GM12878 (cell line): ENCODE measurements around the gene TMEM214. TPM values are rescaled to one million over a fixed set of nuclear protein-coding genes. Genes with fewer than 3 reads are reported as not detected.

Source experiments
- ATAC-seq: fragments of 200-7000 bp; cut with Tn5 transposase; 3 replicates; pipeline ENCODE4 v1.9.1; 2020; ENCODE audit warnings: mild to moderate bottlenecking, moderate library complexity
- BruUV-seq: library from RNA; stranded (reverse); fragments of 400-500 nt; replicated peaks from 2 replicates; lab custom pipeline; 2021; lab: Mats Ljungman, UMichigan
- CTCF ChIA-PET: fragments of 300-600 bp; sonication (Branson Sonifier 250); formaldehyde crosslinking; extraction: SDS; loops from one replicate; lab custom pipeline; 2021; ENCODE audit warnings: inconsistent platforms; lab: Yijun Ruan, JAX
- POLR2A ChIA-PET: fragments of 350-600 bp; formaldehyde crosslinking; extraction: SDS; loops from one replicate; lab custom pipeline; 2021; ENCODE audit warnings: inconsistent platforms; lab: Charles Lee
- RAD21 ChIA-PET: fragments of 300-600 bp; sonication (Branson Sonifier 250); formaldehyde crosslinking; loops from one replicate; lab custom pipeline; 2023; ENCODE audit warnings: antibody characterized with exemption; ENCODE audit not compliant: unreplicated experiment; lab: Charles Lee
- SMC1A ChIA-PET: fragments of 300-600 bp; sonication (Branson Sonifier 250); formaldehyde crosslinking; loops from one replicate; lab custom pipeline; 2023; ENCODE audit not compliant: unreplicated experiment, uncharacterized antibody; lab: Charles Lee
- DNase-seq: peaks from one replicate; pipeline ENCODE4 v3.0.0-alpha.2; 2011; ENCODE audit warnings: low read depth, low spot score
- FAIRE-seq: peaks from 3 replicates; lab custom pipeline; 2011; peaks lifted over from hg19 to GRCh38; lab: Jason Lieb, UNC
- H2AFZ ChIP-seq: 2 replicates; pipeline ENCODE4 v1.6.0; 2011; ENCODE audit warnings: low read depth, low read length, control low read depth; ENCODE audit not compliant: control insufficient read depth
- H3K27ac ChIP-seq: 2 replicates; pipeline ENCODE4 v1.5.1; 2011; ENCODE audit warnings: control low read depth; ENCODE audit not compliant: control insufficient read depth, insufficient read depth
- H3K27me3 ChIP-seq, 2 experiments: replicated peaks in 1 of 2; 2 replicates each; pipeline versions ENCODE4 v1.6.0 to v1.6.1; 2011; ENCODE audit warnings: low read length in 1 of 2; ENCODE audit not compliant: control insufficient read depth in 2 of 2, insufficient read depth in 2 of 2
- H3K36me3 ChIP-seq, 2 experiments: 2 replicates each; pipeline ENCODE4 v1.5.1; 2011; ENCODE audit warnings: low read length in 1 of 2; ENCODE audit not compliant: control insufficient read depth in 2 of 2, insufficient read depth in 2 of 2
- H3K4me1 ChIP-seq: 2 replicates; pipeline ENCODE4 v1.6.1; 2011; ENCODE audit warnings: mild to moderate bottlenecking, low read length, moderate library complexity, mixed read lengths; ENCODE audit not compliant: control insufficient read depth, insufficient read depth
- H3K4me2 ChIP-seq: 2 replicates; pipeline ENCODE4 v1.6.0; 2011; ENCODE audit warnings: control low read depth; ENCODE audit not compliant: control insufficient read depth, insufficient read depth
- H3K4me3 ChIP-seq: fragments of 200-600 bp; sonication (generic); 2 replicates; pipeline ENCODE4 v1.5.1; 2016
- H3K79me2 ChIP-seq: 2 replicates; pipeline ENCODE4 v1.6.0; 2011; ENCODE audit warnings: low read length; ENCODE audit not compliant: control insufficient read depth, insufficient read depth
- H3K9ac ChIP-seq: 2 replicates; pipeline ENCODE4 v1.8.0; 2011; ENCODE audit warnings: low read length, control low read depth, mixed read lengths; ENCODE audit not compliant: control insufficient read depth, insufficient read depth
- H3K9me3 ChIP-seq: replicated peaks from 3 replicates; pipeline ENCODE4 v1.5.1; 2011; ENCODE audit warnings: mild to moderate bottlenecking, low read length; ENCODE audit not compliant: control insufficient read depth, insufficient read depth
- H4K20me1 ChIP-seq: 2 replicates; pipeline ENCODE4 v1.6.0; 2011; ENCODE audit not compliant: control insufficient read depth, insufficient read depth
- CEBPZ ChIP-seq: fragments of 150-350 bp; IDR thresholded peaks from 2 replicates; pipeline ENCODE4 v1.6.1; 2016; ENCODE audit warnings: low read depth, low read length
- HDAC2 ChIP-seq: fragments of 200-600 bp; sonication (generic); IDR thresholded peaks from 2 replicates; pipeline ENCODE4 v1.6.1; 2017
- MYB ChIP-seq: fragments of 150-350 bp; IDR thresholded peaks from 2 replicates; pipeline ENCODE4 v1.6.1; 2014; ENCODE audit warnings: mild to moderate bottlenecking, low read depth, low read length, borderline replicate concordance
- PAX5 ChIP-seq: IDR thresholded peaks from 2 replicates; pipeline ENCODE4 v1.6.1; 2011; ENCODE audit warnings: low read depth, low read length, borderline replicate concordance
- SPI1 ChIP-seq: IDR thresholded peaks from 2 replicates; pipeline ENCODE4 v1.6.1; 2011; ENCODE audit warnings: low read depth, mild to moderate bottlenecking, low read length, moderate library complexity, borderline replicate concordance; ENCODE audit not compliant: insufficient read depth
- ZNF592 ChIP-seq: fragments of 450-650 bp; IDR thresholded peaks from 2 replicates; pipeline ENCODE4 v1.6.1; 2017; ENCODE audit warnings: mild to moderate bottlenecking, moderate library complexity
- ZNF622 ChIP-seq: fragments of 450-650 bp; IDR thresholded peaks from 2 replicates; pipeline ENCODE4 v1.6.1; 2017; ENCODE audit warnings: mild to moderate bottlenecking, inconsistent platforms
- WGBS: methylation state at CpG from one replicate; pipeline ENCODE4 v1.1.6; 2016; ENCODE audit warnings: low lambda C conversion rate; ENCODE audit not compliant: insufficient replicate concordance, insufficient coverage; ENCODE audit errors: missing lambda C conversion rate; 5-methylcytosine and 5-hydroxymethylcytosine counted together
- in situ Hi-C: fragments of 300-500 bp; cut with MboI; formaldehyde crosslinking; loops from 9 replicates; pipeline ENCODE4 v1.14.3; 2018; ENCODE audit warnings: mixed read lengths
- intact Hi-C: fragments of 100-400 bp; cut with micrococcal nuclease; formaldehyde crosslinking; loops from one replicate; pipeline ENCODE4 v1.14.2; 2022; ENCODE audit not compliant: unreplicated experiment
- polyA plus RNA-seq, 11 experiments: library from polyadenylated mRNA; depleted of rRNA in 4 of 11; unstranded in 6 of 11; stranded (reverse) in 5 of 11; fragments of >200 nt; fragmentation: Nextera tagmentation in 4 of 11; fragmentation: Illumina TruSeq in 1 of 11; extraction: Ambion mirVana in 4 of 11; extraction: Trizol in 1 of 11; gene quantifications; 1 replicate in 1 of 11; 2 replicates in 10 of 11; pipeline versions ENCODE4 v1.2.1 to v1.2.3, GENCODE V29; 2011 to 2016; ENCODE audit warnings: inconsistent platforms in 2 of 11, missing spikeins in 2 of 11, low read depth in 1 of 11
- total RNA-seq, 4 experiments: library from RNA; depleted of rRNA in 3 of 4; stranded (reverse); fragments of >200 nt in 3 of 4; fragmentation: Illumina TruSeq in 1 of 4; extraction: Trizol in 1 of 4; gene quantifications; 2 replicates each; pipeline versions ENCODE4 v1.2.1 to v1.2.3, GENCODE V29; 2013 to 2021

TMEM214 gene
- total and polyA plus RNA-seq, 10 of the 15 experiments (the other 5 are each of a cell fraction or from before 2014, with no cell fraction given): 10.4 to 79.2 (median 45.0) TPM

DNA sequence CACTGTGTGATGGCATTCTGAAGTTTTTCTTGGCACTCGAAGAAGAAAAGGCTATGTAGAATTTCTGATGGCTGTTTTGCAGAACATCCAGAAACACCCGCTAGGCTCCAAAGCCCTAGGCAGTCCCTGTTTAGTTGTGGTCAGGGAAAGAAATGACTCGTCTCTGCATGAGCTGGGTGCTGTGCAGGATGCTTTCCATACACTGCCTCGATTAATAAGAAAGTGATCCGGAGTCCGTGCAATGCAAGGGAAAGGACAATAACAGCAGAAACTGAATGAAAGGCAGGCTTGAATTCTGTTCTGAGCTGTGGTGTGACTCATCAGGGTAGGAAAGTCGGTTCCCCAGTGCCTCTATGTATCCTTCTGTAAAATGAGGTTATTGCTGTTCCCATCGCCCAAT is 43.6 kb upstream of the TMEM214 start (continued):
- no peak for TF ChIP-seq CEBPZ
- TF ChIP-seq ZNF622: no peak
- no peak for TF ChIP-seq MYB
- TF ChIP-seq ZNF592: no peak

GRCh38 chr2:26991717-26992116 is 41.0 kb upstream of the TMEM214 start:
- Histone ChIP-seq H3K79me2 (no peaks in the 10 kb centered on the region), H3K4me3 (no peak overlapping the region), H3K4me1 (no peaks in the 10 kb centered on the region), H3K36me3 (no peaks in the 10 kb centered on the region), H3K9me3 (no peaks in the 10 kb centered on the region), H3K4me2 (no peak overlapping the region), H3K9ac (no peak overlapping the region), H2AFZ (no peak overlapping the region), H3K27me3 (peaks cover 5% of the 10 kb centered on the region in 2 experiments), H4K20me1 (no peaks in the 10 kb centered on the region), H3K27ac (no peak overlapping the region)
- ChIA-PET RAD21 (no interaction called here), CTCF (no interaction called here), POLR2A (no interaction called here), SMC1A (no interaction called here)
- DNase-seq: no peak
- intact Hi-C loops: no loop called here
- 31% methylated on average over 5 of the region's 5 CpGs for WGBS
- no peak for ATAC-seq
- no TSS peak for BruUV-seq
- no peak for FAIRE-seq
- TF ChIP-seq SPI1: no peak
- TF ChIP-seq PAX5: no peak
- TF ChIP-seq HDAC2: no peak
- in situ Hi-C loops: no loop called here
